Measurements from ENCODE around the gene TSC2.

Gene TSC2

DNA sequence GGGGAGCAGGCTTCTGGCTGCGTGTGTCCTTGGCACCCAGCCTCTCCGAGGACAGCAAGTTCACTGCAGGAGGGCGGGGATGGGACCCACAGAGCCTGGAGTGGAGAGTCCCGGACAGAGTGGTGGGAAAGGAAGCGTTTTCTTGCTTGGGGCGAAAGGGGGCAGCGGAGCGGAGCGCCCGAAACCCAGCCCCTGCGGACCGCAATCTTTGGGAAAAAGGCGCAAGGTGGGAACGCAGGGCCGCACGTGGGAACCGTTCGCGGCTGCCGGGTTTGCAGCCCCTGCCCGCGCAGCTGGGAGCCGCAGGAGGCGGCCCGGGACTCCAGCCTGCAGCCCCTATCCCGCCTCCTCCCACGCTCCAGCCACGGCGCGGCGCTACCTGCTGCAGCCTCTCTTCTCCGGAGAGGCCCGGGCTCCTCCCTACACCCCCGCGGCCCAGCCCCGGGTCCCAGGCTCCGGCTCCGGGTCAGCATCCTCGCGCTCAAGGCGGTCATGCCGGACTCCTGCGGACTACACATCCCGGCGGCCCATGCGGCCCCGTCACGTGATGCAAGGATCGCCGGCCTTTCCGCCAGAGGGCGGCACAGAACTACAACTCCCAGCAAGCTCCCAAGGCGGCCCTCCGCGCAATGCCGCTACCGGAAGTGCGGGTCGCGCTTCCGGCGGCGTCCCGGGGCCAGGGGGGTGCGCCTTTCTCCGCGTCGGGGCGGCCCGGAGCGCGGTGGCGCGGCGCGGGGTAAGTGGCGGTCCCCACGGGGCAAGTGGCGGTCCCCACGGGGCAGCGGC lies at the start of gene TSC2, which contains the start of gene NTHL1:
TSC2 (plus strand) TSS at position 656 of the 786 bp plus-strand sequence. CDS start 631 bp downstream, outside the sequence.
NTHL1 (minus strand) TSS at position 505 of the 786 bp plus-strand sequence; CDS start at position 494, 11 bp downstream.
- DNase-seq: peak; percentile 62 to 99 (median 94)

DNA sequence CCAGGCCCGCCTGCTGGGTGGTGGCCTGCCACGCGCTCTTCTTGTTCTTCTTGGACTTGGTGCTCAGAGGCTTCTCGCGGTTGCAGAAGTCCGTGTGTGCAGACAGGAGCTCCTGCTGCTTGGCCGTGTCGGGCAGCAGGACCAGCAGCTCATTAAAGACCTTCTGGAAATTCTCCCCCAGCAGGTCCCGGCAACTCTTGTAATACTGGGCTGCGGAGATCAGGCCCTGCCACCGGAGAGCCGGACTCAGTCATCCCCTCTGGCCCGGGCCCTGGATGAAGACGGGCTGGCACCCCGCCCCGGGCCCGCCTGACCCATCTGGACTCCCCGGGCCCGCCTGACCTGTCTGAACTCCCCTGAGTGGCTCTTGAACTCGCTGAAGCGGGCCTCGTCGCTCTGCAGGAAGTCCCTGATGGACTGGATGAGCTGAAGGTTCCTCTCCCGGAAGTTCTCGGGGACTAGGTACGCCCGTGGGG lies 49.4 kb upstream of the TSC2 start:
- DNase-seq: no peak

DNA sequence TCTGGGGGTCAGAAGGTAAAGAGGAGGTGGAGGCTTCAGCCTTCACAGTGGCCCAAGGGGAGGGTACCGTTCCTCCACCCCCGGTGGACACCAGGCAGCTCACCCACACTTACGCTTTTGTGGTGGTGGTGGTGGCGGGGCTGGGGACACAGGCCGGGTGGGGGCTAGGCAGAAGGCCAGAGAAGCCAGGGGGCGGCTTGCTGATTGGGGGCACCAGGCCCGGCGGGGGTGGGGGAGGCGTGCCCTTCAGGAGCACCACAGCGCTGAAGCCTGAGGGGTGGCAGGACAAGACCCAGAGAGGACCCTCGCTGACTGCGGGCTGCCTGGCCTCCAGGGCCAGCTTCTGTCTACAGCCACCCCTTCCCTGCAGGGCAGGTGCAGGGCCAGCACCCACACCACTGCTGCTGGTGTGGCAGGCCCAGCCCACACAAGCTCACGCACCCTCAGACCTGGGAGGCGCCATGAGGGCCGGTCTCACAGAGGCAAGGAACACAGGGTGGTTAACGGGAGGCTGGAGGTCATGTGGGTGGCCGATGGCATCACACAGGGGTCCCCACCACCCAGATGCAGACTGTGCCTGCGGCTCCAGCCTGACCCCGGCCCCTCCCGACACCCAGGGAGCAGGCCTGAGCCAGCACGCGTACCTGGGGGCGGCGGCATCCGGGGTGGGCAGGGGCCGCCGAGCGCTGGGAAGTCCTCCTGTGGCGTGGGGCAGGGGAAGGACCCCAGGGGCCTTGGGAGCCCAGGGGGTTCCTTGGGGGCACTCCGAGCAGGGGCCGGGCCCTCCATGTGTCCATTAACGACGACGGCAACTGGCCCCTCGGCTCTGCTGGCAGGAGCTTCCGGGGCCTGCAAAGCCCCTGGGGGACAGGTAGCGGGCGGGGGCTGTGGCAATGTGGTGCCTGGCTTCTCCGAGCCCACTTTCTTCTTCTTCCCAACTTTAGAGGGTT lies 48.7 kb upstream of the TSC2 start:
- DNase-seq: no peak

DNA sequence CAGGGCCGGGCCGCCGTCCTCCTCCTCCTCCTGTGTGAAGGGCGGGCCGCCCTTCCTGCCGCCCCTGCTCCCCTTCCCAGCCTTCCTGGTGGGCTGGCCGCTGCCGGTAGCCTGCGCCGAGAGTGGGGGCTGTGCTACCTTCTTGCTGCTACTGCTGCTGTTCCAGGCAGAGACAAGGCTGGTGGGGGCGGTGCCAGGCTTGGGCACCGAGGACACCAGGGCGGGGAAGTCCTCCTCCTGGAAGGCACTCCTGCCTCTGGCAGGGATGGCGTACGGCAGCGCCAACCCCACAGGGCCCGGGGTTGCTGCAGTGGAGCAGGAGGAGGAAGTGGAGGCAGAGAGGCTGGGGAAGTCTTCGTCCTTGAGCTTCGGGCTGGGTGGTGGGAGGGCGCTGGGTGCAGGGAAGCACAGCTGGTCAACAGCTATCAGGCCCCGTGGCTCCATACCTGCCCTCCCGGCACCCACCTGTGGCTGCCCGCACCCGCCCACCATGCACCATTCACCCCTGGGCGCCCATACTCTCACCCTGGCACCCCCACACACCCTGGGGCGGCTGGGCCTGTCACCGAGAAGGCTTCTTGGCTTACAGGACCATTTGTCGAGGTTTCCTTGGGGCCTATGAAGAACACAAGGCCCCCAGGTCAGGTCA lies 47.8 kb upstream of the TSC2 start:
- DNase-seq: no peak

DNA sequence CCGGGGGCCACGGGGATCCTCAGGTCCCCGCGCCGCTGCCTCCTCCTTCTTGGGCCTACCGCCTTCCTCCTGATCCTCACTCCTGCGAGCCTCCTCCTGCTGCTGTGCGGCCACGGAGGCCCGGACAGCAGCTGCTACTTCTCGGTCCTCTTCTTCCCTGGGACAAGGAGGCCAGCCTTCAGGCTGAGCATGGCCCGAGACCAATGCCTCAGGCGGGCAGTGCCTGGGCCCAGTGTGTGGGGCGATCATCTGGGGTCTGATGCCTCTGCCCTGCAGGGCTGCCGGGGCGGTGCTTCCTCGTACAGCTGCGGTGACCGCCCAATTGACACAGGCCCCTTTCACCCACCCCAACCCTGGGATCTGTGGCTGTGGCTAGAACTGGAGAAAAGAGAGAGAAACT lies 46.8 kb upstream of the TSC2 start:
- DNase-seq: no peak

DNA sequence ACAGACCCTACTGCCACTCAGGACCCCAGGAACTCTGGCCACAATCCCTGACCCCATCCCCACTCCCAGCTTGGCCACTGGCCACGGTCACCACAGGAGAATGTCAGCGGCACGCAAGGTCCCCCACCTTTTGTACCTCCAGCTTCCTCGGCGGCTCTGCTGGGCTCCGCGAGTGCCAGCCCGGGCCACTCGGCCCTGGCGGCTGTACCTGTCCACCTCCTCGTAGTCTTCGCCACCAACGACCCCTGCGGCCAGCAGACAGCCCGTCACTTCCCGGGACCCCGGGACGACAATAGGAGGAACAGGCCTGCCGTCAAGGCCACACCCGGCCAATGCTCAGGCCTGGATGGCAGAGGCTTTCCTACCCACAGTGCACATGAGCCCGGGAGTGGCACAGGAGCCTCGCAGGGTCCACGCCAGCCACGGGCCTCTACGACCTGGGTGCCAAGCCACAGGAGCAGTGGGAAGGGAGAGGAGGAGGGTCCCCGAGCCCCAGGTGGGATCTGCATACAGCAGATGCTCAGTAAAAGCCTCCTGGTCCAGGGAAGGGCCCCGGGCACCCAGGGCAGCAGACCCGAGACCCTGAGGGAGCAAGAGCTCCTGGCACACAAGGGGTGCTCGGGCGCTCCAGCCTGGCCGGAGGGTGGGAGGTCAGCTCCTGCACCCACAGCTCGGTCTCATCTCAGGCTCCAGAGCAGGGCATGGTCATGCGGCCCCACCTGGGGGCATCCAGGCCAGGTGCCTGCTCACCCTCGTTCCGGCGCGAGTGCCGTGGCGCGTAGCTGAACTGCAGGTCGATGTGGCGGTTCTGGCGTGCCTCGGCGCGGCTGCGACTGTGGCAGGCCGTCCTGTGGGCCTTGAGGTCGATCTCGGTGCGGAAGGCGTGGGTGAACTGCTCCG lies 46.1 kb upstream of the TSC2 start:
- DNase-seq: no peak

DNA sequence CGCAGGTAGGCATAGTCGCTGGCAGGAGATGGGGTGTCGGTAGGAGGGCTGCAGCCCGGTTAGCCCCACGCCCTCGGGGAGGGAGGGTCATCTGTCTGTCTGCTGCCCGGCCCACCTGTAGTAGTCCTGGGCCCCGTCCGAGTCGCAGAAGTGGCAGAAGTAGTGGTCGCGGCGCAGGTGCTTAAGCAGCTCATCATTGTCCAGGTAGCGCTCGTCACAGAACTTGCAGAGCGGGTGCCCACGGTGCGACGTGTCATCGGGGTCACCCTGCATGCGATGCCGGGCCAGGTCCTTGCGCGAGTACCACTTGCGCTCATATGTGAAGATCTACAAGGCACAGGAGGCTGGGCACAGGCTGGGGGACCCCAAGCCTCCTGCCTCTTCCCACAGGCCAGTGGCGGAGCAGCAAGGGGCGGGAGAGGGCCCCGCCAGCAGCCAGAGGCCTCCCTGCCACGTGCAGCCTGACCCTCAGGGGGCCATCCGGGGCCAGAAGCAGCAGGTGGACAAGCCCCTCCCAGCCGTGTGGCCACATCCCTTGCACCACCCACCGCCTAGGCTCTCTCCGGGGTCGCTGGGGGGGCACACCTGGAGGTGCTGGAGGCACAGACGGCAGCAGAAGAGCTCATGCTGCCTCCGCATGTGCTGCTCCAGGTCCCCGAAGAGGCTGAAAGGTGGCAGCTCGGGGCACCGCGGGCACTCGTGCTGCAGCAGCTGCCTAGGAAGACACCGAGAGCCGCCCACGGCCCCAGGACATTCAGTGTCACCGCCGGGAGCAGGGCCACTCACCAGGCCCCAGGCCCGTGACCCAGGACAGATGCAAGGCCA lies 45.2 kb upstream of the TSC2 start:
- DNase-seq: no peak

DNA sequence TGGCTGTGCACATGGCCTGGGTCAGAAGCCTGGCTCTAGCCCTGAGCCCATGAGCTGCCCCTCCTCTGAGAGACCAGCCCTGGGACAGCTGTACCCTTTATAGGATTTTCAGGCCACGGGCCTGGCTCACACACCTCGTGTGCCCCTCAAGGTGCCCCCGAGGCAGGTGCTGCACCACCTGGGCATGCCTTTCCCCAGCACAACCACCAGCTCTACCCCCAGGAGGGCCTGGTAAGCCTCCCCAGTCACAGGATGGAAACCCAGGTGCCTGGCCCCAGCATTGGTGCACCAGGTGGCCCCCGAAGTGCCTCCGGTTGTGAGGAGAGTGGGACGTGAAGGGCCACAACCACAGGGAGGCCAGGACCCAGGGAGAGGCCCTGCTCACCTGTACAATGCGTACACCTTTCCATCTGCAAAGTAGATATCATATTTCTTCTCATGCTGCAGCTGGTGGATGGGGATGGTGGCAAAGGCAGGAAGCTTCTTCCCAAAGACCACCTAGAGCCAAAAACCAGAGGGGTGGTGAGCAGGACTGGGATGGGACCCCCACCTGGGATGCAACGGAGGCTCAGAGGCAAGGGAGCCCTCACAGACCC lies 44.5 kb upstream of the TSC2 start:
- DNase-seq: no peak

DNA sequence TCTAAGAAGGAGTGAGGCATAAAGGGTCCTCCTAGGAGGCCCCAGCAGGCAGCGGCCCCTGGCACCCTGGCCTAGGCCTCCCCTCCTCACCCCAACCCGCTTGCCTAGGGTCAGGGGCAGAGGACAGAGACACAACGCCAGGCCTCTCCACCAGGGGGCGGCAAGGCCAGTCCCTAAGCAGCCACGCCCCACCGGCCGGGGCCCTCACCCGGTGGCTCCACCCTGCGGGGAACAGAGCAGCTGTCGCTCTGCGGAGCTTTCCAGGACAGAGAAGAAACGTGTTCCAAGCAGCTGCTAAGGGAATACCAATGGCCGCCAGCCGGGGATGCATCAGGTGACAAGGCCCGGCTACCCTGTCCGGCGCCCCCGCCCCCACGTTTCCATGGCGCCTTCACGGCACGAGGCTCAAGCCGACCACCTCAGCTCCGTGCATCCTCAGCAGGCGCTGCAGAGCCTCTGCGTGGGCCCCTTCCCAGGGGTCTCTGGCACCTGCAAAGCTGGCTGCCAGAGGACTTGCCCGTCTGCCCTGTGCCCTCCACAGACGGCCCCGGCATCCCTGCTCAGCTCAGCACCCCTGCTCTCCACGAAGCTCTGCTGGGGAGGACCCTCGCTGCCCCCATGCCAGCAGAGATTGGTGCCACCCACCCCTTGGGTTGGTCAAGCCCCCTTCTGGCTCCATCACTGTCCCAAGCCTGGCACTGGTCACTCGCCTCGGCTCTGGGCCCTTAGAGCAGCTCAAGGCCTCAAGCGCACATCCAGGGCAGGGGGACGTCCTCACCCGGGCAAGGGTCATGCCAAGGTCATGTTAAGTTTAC lies 43.8 kb upstream of the TSC2 start:
- DNase-seq: peak in 47 of 56 donors; percentile 18 to 83 (median 50)

DNA sequence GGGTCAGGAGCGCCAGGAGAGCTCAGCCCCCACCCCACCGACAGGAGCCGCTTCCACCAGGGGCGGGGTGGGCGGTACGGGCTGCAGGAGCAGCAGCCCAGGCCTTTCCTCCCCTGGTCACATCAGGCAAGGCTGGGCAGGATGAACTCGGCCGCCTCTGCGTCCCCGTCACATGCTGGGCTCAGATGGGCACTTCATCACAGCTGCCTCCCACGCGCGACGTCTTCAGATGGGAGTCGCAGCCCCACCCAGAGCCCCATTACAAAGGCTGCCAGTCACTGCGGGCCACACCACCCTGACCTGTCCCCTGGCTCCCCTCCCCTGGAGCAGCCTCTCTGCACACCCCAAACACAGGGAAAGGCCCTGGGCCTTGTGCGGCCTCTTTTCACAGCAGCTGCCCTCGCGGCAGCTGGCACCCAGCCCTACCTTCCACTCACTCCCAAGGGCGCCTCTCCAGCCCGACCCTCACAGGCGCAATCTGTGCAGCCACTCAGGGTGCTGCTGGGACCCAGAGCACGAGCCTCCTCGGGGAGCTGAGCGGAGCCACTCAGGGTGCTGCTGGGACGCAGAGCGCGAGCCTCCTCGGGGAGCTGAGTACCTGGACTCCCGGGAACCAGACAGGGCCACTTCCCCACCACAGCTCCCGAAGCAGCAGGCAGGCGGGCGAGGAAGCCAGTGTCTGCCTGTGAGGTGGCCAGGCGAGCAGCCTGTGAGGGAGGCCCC lies 42.8 kb upstream of the TSC2 start:
- no peak for DNase-seq

DNA sequence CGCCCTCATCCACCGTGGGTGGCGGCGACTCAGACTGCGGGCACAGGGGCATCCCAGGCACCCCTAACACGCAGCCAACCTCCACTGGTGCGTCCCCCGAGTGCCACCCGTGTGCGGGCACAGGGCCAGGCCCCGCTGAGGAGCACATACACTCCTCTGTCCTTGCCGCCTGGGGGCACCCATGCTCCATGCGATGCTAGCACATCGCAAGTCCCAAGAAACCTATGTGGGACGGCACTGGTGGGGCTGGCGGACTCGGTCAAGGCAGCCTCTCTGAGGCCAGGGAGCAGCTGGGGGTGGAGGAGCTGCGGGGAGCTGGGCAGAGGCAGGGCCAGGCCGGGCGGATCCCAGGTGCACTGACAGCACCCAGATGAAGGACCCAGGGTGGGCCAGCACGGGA lies 42.1 kb upstream of the TSC2 start:
- peak in 9 of 56 donors; percentile 16 to 42 (median 25) for DNase-seq

DNA sequence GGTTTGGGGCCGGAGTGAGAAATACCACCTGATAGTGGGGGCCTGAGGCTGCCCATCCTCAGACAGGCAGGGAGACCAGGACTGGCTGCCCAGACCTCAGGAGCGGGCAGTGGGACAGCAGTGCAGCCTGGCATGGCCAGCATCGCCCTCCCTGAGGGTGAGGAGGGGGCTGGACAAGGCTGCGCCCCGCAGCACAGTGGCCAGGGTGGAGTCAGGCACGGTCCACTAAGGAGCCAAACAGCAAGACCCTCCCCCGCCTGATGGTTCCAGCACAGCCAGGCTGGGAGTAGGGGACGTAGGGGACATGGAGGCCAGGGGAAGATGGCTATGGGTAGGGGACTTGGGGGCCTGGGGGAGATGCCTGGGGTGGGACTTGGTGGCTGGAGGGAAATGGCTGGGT lies 41.5 kb upstream of the TSC2 start:
- no peak for DNase-seq

DNA sequence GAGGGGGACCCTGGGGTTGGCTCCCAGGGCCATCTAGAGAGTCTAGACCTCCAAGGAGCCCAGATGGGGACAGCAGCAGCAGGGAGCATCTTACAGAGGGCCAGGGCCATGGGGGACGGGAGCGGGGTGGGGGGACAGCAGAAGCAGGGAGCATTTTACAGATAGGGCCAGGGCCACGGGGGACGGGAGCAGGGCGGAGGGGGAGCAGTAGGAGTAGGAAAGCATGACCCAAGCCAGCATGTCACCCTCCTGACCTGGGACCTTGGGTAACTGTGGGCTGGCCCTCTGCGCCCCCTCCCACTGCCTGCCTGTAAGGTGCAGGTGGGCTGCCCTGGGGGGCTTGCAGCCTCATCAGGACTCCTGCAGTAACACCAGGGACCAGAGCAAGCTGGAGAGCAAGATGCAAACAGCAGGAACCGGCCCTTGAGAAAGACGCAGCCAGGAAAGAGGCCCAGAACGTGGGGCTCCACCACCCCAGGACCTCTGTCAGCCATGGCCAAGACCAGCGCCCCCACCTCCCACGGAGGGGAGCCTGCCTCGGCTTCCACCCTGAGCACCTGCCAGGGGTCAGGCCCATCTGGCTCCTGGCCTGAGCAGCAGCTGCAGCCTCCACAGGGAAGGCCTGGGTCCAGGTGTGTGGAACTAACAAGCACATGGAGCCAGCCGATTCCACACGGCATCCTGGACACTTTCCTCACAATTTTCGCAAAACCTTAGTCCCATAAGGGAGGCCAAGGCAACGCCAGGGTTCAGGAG lies 40.5 kb upstream of the TSC2 start:
- no peak for DNase-seq

DNA sequence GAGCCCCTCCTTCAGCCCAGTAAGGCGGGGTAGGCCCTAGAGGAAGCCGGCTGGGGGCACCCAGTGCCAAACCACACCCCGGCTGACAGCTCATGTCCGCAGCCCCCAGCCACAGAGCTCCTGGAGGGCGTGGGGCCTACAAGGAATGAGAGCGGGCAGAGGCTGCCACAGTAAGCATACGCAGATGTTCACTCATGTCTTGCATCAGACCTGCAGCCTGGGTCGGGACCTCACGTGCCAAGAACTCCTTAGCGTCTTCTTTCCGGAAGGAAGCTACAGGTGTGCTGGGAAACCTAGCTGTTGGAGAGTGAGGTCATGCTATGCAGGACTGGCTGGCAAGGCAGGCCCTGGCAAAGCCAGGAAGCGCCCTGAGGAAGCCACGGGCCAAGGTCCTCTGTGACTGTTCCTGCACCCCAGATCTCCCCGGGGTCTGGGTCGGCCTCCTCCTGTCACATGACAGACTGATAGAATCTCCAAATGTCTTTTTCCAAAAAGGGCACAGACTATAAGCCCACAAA lies 39.7 kb upstream of the TSC2 start:
- no peak for DNase-seq

DNA sequence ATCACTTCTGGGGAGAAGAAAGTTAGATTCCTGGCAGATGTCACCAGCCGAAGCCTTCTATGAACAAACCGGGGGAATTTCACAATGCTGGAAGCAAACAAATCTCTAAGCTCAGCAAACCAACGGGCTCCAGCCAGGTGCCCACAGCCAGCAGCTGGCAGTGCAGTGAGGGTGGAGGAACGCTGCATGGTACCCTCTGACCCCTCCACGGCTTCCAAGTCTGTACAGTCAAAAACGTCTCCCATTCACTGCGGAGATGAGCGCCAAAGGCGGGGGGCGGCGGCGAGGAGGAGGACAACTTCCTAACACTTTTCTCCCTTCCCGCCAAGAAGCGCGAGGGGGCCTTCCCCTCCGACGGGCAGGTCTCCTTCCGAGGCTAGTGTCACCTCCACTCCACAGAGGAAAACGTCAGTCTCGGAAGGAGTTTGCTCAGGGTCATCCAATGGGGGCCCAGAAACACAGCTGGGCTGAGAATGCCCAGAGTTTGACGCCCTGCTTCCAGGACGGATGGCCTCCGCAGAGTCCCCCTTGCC lies 39.1 kb upstream of the TSC2 start:
- DNase-seq: no peak

DNA sequence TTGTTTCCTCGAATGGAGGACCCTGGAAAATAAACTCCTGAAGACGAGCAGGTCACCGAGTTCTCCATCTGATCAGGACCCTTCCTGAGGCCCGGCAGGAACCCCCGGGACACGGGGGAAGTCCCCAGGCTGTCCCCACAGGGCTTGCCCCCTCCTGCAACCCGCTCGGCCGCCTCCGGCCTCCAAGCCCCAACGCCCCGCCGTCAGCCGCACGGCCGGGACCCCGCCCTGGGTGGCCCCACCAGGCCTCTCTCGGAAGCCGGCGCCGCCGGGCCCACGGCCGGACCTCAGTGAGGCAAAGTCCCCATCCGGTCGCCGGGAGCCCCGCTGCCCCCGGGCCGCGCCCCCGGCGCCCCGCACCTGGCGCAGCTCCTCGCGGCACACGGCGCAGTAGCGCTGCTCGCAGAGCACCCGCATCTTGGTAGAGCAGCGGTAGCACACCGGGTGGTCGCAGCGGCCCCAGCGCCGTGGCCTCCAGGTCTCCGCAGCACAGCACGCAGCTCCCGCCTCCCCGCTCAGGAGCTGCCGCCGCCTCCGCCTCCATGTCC lies 38.5 kb upstream of the TSC2 start:
- DNase-seq: no peak
